HEK293 (cell line): ENCODE results near the gene WDR88.

Source experiments
- GLIS1 ChIP-seq: fragments of 450-650 bp; formaldehyde crosslinking; IDR thresholded peaks from 2 replicates; pipeline ENCODE4 v1.5.1; 2016; ENCODE audit warnings: missing biosample characterization, missing genetic modification characterization
- OSR2 ChIP-seq: fragments of 450-650 bp; formaldehyde crosslinking; IDR thresholded peaks from 2 replicates; pipeline ENCODE4 v1.5.1; 2016; ENCODE audit warnings: missing biosample characterization, missing genetic modification characterization
- ZNF138 ChIP-seq: fragments of 450-650 bp; formaldehyde crosslinking; IDR thresholded peaks from 2 replicates; pipeline ENCODE4 v1.5.1; 2016; ENCODE audit warnings: missing biosample characterization, missing genetic modification characterization, borderline replicate concordance
- ZNF335 ChIP-seq: fragments of 450-650 bp; formaldehyde crosslinking; conservative IDR thresholded peaks from 2 replicates; pipeline ENCODE4 v1.5.1; 2016; ENCODE audit warnings: missing biosample characterization, missing genetic modification characterization
- ZNF768 ChIP-seq: fragments of 450-650 bp; formaldehyde crosslinking; IDR thresholded peaks from 2 replicates; pipeline ENCODE4 v1.5.1; 2018; ENCODE audit warnings: missing biosample characterization, mild to moderate bottlenecking, missing genetic modification characterization
- ZNF776 ChIP-seq: fragments of 450-650 bp; formaldehyde crosslinking; IDR thresholded peaks from 2 replicates; pipeline ENCODE4 v1.5.0; 2017; ENCODE audit warnings: missing biosample characterization, missing genetic modification characterization, borderline replicate concordance
- TF ChIP-seq, protein P1 (sequence below): fragments of 450-650 bp; formaldehyde crosslinking; IDR thresholded peaks from 2 replicates; pipeline ENCODE4 v1.5.1; 2016; ENCODE audit warnings: missing biosample characterization, missing genetic modification characterization
- TF ChIP-seq, protein P2 (sequence below): fragments of 450-650 bp; formaldehyde crosslinking; IDR thresholded peaks from 2 replicates; pipeline ENCODE4 v1.5.1; 2017; ENCODE audit warnings: missing biosample characterization, missing genetic modification characterization
- TF ChIP-seq, protein P3 (sequence below): fragments of 450-650 bp; formaldehyde crosslinking; IDR thresholded peaks from 2 replicates; pipeline ENCODE4 v1.5.1; 2017; ENCODE audit warnings: missing biosample characterization, missing genetic modification characterization
- TF ChIP-seq, protein P4 (sequence below): fragments of 450-650 bp; formaldehyde crosslinking; IDR thresholded peaks from 2 replicates; pipeline ENCODE4 v1.5.1; 2016; ENCODE audit warnings: missing biosample characterization, missing genetic modification characterization

DNA sequence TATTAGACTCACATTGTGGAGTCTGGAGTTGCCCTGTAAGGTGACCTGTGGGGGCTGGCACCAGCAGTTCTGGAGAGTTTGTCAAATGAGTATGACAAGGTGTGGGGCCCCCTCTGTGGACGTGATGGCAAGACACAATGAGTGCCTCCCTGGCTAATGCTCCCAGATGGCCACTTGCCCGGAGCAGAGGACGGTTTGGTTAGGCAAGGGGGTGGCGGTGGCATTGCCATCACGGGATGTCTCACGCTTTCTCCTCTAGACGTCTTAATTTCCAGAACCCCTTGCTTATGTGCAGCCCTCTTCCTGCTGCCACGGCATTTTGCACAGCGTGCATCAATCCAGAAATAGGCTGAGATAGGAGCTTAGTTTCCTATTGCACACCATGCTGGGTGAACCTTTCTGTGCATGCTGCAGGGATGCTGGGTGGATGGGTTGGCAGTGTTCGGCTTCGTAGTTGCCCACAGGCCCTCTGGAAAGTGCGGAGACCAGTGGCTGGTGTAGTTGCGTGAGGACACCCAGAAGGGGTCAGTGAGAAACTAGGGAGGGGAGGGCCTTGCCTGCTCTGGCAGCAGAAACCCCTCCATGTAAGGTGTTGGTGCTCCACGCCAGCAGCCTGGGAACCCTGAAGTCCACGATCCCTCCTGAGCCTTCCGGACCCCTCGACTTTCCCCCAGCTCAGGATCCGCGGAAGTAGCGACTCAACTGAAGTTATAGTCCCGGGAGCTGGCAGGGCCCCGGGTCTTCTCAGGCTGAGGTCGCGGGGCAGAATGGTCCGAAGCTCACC lies 44.2 kb downstream of the WDR88 start:
- TF ChIP-seq, protein P1, sequence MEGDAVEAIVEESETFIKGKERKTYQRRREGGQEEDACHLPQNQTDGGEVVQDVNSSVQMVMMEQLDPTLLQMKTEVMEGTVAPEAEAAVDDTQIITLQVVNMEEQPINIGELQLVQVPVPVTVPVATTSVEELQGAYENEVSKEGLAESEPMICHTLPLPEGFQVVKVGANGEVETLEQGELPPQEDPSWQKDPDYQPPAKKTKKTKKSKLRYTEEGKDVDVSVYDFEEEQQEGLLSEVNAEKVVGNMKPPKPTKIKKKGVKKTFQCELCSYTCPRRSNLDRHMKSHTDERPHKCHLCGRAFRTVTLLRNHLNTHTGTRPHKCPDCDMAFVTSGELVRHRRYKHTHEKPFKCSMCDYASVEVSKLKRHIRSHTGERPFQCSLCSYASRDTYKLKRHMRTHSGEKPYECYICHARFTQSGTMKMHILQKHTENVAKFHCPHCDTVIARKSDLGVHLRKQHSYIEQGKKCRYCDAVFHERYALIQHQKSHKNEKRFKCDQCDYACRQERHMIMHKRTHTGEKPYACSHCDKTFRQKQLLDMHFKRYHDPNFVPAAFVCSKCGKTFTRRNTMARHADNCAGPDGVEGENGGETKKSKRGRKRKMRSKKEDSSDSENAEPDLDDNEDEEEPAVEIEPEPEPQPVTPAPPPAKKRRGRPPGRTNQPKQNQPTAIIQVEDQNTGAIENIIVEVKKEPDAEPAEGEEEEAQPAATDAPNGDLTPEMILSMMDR: peak; percentile 63
- TF ChIP-seq ZNF768 (tag by site-specific recombination) (no peak), ZNF335 (no peak), ZNF138 (tag by site-specific recombination) (no peak), OSR2 (tag by site-specific recombination) (no peak), GLIS1 (tag by site-specific recombination) (no peak), ZNF776 (tag by site-specific recombination) (no peak)
- TF ChIP-seq, protein P2, sequence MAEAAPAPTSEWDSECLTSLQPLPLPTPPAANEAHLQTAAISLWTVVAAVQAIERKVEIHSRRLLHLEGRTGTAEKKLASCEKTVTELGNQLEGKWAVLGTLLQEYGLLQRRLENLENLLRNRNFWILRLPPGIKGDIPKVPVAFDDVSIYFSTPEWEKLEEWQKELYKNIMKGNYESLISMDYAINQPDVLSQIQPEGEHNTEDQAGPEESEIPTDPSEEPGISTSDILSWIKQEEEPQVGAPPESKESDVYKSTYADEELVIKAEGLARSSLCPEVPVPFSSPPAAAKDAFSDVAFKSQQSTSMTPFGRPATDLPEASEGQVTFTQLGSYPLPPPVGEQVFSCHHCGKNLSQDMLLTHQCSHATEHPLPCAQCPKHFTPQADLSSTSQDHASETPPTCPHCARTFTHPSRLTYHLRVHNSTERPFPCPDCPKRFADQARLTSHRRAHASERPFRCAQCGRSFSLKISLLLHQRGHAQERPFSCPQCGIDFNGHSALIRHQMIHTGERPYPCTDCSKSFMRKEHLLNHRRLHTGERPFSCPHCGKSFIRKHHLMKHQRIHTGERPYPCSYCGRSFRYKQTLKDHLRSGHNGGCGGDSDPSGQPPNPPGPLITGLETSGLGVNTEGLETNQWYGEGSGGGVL (tag by site-specific recombination): peak; percentile 36; the same call in 1 of the 2 replicates
- TF ChIP-seq, protein P3, sequence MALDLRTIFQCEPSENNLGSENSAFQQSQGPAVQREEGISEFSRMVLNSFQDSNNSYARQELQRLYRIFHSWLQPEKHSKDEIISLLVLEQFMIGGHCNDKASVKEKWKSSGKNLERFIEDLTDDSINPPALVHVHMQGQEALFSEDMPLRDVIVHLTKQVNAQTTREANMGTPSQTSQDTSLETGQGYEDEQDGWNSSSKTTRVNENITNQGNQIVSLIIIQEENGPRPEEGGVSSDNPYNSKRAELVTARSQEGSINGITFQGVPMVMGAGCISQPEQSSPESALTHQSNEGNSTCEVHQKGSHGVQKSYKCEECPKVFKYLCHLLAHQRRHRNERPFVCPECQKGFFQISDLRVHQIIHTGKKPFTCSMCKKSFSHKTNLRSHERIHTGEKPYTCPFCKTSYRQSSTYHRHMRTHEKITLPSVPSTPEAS: no peak
- TF ChIP-seq, protein P4, sequence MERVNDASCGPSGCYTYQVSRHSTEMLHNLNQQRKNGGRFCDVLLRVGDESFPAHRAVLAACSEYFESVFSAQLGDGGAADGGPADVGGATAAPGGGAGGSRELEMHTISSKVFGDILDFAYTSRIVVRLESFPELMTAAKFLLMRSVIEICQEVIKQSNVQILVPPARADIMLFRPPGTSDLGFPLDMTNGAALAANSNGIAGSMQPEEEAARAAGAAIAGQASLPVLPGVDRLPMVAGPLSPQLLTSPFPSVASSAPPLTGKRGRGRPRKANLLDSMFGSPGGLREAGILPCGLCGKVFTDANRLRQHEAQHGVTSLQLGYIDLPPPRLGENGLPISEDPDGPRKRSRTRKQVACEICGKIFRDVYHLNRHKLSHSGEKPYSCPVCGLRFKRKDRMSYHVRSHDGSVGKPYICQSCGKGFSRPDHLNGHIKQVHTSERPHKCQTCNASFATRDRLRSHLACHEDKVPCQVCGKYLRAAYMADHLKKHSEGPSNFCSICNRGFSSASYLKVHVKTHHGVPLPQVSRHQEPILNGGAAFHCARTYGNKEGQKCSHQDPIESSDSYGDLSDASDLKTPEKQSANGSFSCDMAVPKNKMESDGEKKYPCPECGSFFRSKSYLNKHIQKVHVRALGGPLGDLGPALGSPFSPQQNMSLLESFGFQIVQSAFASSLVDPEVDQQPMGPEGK (tag by site-specific recombination): peak; percentile 29; the same call in 1 of the 2 replicates
